ENCODE measurements around the gene HSPA1L. TPM values are rescaled to one million over a fixed set of nuclear protein-coding genes. Genes with fewer than 3 reads are reported as not detected.

Gene HSPA1L
- total RNA-seq, 1 experiment from 2014 or later = 0.86 TPM

GRCh38 chr6:31776485-31776988 is 38.5 kb downstream of the HSPA1L start:
- no peak overlapping the region for H3K4me3 ChIP-seq (ENCODE audit: low read depth, low read length)
- no peaks in the 10 kb centered on the region for H3K36me3 ChIP-seq (ENCODE audit: control insufficient read depth, insufficient read depth, low read length)
- Mint-ChIP-seq H3K36me3 (ENCODE audit: insufficient read depth, unreplicated experiment) (peaks cover 28% of the 10 kb centered on the region), H3K4me1 (ENCODE audit: low read depth, unreplicated experiment) (peaks cover 5% of the 10 kb centered on the region), H3K27ac (ENCODE audit: unreplicated experiment) (peak overlapping the region; percentile 59), H3K4me3 (ENCODE audit: unreplicated experiment) (no peak overlapping the region), H3K27me3 (ENCODE audit: insufficient read depth, unreplicated experiment) (no peaks in the 10 kb centered on the region), H3K9me3 (ENCODE audit: unreplicated experiment) (no peaks in the 10 kb centered on the region)
- BruUV-seq (replicated peaks) = no TSS peak
- CTCF ChIA-PET = no interaction called here
- peaks cover 23% of the 10 kb centered on the region for H3K4me1 ChIP-seq
- POLR2A ChIA-PET = no interaction called here
- H3K9me3 ChIP-seq = no peaks in the 10 kb centered on the region
- intact Hi-C loops (cut with micrococcal nuclease; ENCODE audit: unreplicated experiment) = no loop called here
- no peaks in the 10 kb centered on the region for H3K27me3 ChIP-seq (replicated peaks; ENCODE audit: control insufficient read depth, insufficient read depth, low read length)
- DNase-seq = no peak
- no peak for TF ChIP-seq CTCF (IDR thresholded peaks at IDR 0.05; ENCODE audit: insufficient read depth in 1 of 2, low read depth in 1 of 2, low read length in 1 of 2, severe bottlenecking in 1 of 2, unreplicated experiment in 1 of 2)

GRCh38 chr6:31775633-31776484 is 39.2 kb downstream of the HSPA1L start:
- DNase-seq = no peak
- Mint-ChIP-seq H3K4me3 (ENCODE audit: unreplicated experiment) (no peak overlapping the region), H3K27ac (ENCODE audit: unreplicated experiment) (peak overlapping the region; percentile 59), H3K4me1 (ENCODE audit: low read depth, unreplicated experiment) (peaks cover 5% of the 10 kb centered on the region), H3K36me3 (ENCODE audit: insufficient read depth, unreplicated experiment) (peaks cover 22% of the 10 kb centered on the region), H3K9me3 (ENCODE audit: unreplicated experiment) (no peaks in the 10 kb centered on the region), H3K27me3 (ENCODE audit: insufficient read depth, unreplicated experiment) (no peaks in the 10 kb centered on the region)
- POLR2A ChIA-PET = interaction anchor here (1.8 kb wide), 1 partner anchor 51 kb away, joined by 8 read pairs; the partner anchor contains the start of gene HSPA1B
- BruUV-seq (replicated peaks) = no TSS peak
- Histone ChIP-seq H3K9me3 (no peaks in the 10 kb centered on the region), H3K27me3 (replicated peaks; ENCODE audit: control insufficient read depth, insufficient read depth, low read length) (no peaks in the 10 kb centered on the region), H3K4me1 (peaks cover 23% of the 10 kb centered on the region), H3K4me3 (ENCODE audit: low read depth, low read length) (no peak overlapping the region), H3K36me3 (ENCODE audit: control insufficient read depth, insufficient read depth, low read length) (no peaks in the 10 kb centered on the region)
- TF ChIP-seq CTCF (IDR thresholded peaks at IDR 0.05; ENCODE audit: insufficient read depth in 1 of 2, low read depth in 1 of 2, low read length in 1 of 2, severe bottlenecking in 1 of 2, unreplicated experiment in 1 of 2) = no peak
- CTCF ChIA-PET = interaction anchor here (0.6 to 1.0 kb wide), 2 partner anchors 16 to 198 kb away, joined by 4 to 5 read pairs; no protein-coding TSS in a partner anchor
- intact Hi-C loops (cut with micrococcal nuclease; ENCODE audit: unreplicated experiment) = no loop called here

GRCh38 chr6:31775184-31775583 is 39.9 kb downstream of the HSPA1L start:
- Mint-ChIP-seq H3K36me3 (ENCODE audit: insufficient read depth, unreplicated experiment) (peaks cover 16% of the 10 kb centered on the region), H3K27ac (ENCODE audit: unreplicated experiment) (no peak overlapping the region), H3K4me1 (ENCODE audit: low read depth, unreplicated experiment) (peaks cover 5% of the 10 kb centered on the region), H3K27me3 (ENCODE audit: insufficient read depth, unreplicated experiment) (no peaks in the 10 kb centered on the region), H3K9me3 (ENCODE audit: unreplicated experiment) (no peaks in the 10 kb centered on the region), H3K4me3 (ENCODE audit: unreplicated experiment) (no peak overlapping the region)
- H3K36me3 ChIP-seq (ENCODE audit: control insufficient read depth, insufficient read depth, low read length) = no peaks in the 10 kb centered on the region
- peaks cover 23% of the 10 kb centered on the region for H3K4me1 ChIP-seq
- ChIA-PET CTCF (interaction anchor here (0.6 to 1.0 kb wide), 2 partner anchors 16 to 197 kb away, joined by 4 to 5 read pairs; no protein-coding TSS in a partner anchor), POLR2A (interaction anchor here (1.8 kb wide), 1 partner anchor 52 kb away, joined by 8 read pairs; the partner anchor contains the start of gene HSPA1B)
- no peak for TF ChIP-seq CTCF (IDR thresholded peaks at IDR 0.05; ENCODE audit: insufficient read depth in 1 of 2, low read depth in 1 of 2, low read length in 1 of 2, severe bottlenecking in 1 of 2, unreplicated experiment in 1 of 2)
- BruUV-seq (replicated peaks) = no TSS peak
- intact Hi-C loops (cut with micrococcal nuclease; ENCODE audit: unreplicated experiment) = no loop called here
- no peaks in the 10 kb centered on the region for H3K27me3 ChIP-seq (replicated peaks; ENCODE audit: control insufficient read depth, insufficient read depth, low read length)
- DNase-seq = no peak
- H3K9me3 ChIP-seq = no peaks in the 10 kb centered on the region
- no peak overlapping the region for H3K4me3 ChIP-seq (ENCODE audit: low read depth, low read length)
